Endodermal cell (in vitro differentiated cells): ENCODE results near the gene MYL12B. TPM values are rescaled to one million over a fixed set of nuclear protein-coding genes. Genes with fewer than 3 reads are reported as not detected.

ENCODE experiments used
- DNase-seq: peaks from one replicate; pipeline ENCODE4 v3.0.0-alpha.2; 2017
- H3K27ac ChIP-seq: 2 replicates; pipeline ENCODE4 v1.5.1; 2013; ENCODE audit warnings: mild to moderate bottlenecking, low read depth, low read length, moderate library complexity
- H3K27me3 ChIP-seq: 2 replicates; pipeline ENCODE4 v1.6.1; 2013; ENCODE audit warnings: mild to moderate bottlenecking, low read length, moderate library complexity; ENCODE audit not compliant: insufficient read depth, control insufficient read depth, poor library complexity, severe bottlenecking
- H3K36me3 ChIP-seq: 2 replicates; pipeline ENCODE4 v1.7.0; 2013; ENCODE audit warnings: mild to moderate bottlenecking, low read length, moderate library complexity; ENCODE audit not compliant: control insufficient read depth, insufficient read depth
- H3K4me1 ChIP-seq: one replicate; pipeline ENCODE4 v1.7.0; 2013; ENCODE audit warnings: low read length; ENCODE audit not compliant: control insufficient read depth, insufficient read depth
- H3K4me3 ChIP-seq: 2 replicates; pipeline ENCODE4 v1.5.1; 2013; ENCODE audit warnings: mild to moderate bottlenecking, low read length, moderate library complexity
- H3K9ac ChIP-seq: 2 replicates; pipeline ENCODE4 v1.6.1; 2013; ENCODE audit warnings: mild to moderate bottlenecking, low read length, moderate library complexity; ENCODE audit not compliant: poor library complexity, severe bottlenecking; ENCODE audit errors: extremely low read depth
- H3K9me3 ChIP-seq: 2 replicates; pipeline ENCODE4 v1.6.1; 2013; ENCODE audit warnings: mild to moderate bottlenecking, low read length, moderate library complexity; ENCODE audit not compliant: control insufficient read depth
- H3K27ac Mint-ChIP-seq: 2 replicates; pipeline ENCODE4 v1.8.0; 2020; ENCODE audit warnings: mixed read lengths
- H3K27me3 Mint-ChIP-seq: 2 replicates; pipeline ENCODE4 v1.8.0; 2021; ENCODE audit warnings: mild to moderate bottlenecking, mixed read lengths; ENCODE audit not compliant: insufficient read depth
- H3K36me3 Mint-ChIP-seq: 2 replicates; pipeline ENCODE4 v1.8.0; 2020; ENCODE audit warnings: low read depth, mixed read lengths
- H3K4me1 Mint-ChIP-seq: 2 replicates; pipeline ENCODE4 v1.8.0; 2020; ENCODE audit warnings: mixed read lengths
- H3K4me3 Mint-ChIP-seq: 2 replicates; pipeline ENCODE4 v1.8.0; 2020; ENCODE audit warnings: mild to moderate bottlenecking, moderate library complexity, mixed read lengths
- H3K9me3 Mint-ChIP-seq: 2 replicates; pipeline ENCODE4 v1.8.0; 2020; ENCODE audit warnings: mild to moderate bottlenecking, mixed read lengths
- CTCF ChIP-seq: fragments of 200-600 bp; sonication (generic); conservative IDR thresholded peaks from 2 replicates; pipeline ENCODE4 v1.5.0; 2021; ENCODE audit warnings: antibody characterized with exemption, mild to moderate bottlenecking
- WGBS, 2 experiments: methylation state at CpG; one replicate each; pipeline versions ENCODE4 v1.1.5 to v1.1.7; 2013; ENCODE audit warnings: missing lambda C conversion rate in 2 of 2, mixed read lengths in 1 of 2; ENCODE audit not compliant: insufficient coverage in 1 of 2, insufficient read length in 1 of 2; 5-methylcytosine and 5-hydroxymethylcytosine counted together
- total RNA-seq, 2 donors: library from RNA; stranded (reverse); fragmentation: NEBNext Ultra II Directional in 1 of 2; extraction: Animal tissue kit (Norgen Biotek cat#: 25700) in 1 of 2; gene quantifications; 2 replicates in 1 of 2; 3 replicates in 1 of 2; pipeline ENCODE4 v1.2.1, GENCODE V29; 2021

MYL12B gene
- total RNA-seq, 2 donors from 2014 or later: 190 to 198 TPM

GRCh38 chr18:3226048-3226447 lies 35.9 kb upstream of the MYL12B start:
- H3K27me3 Mint-ChIP-seq: no peaks in the 10 kb centered on the region
- H3K36me3 Mint-ChIP-seq: no peaks in the 10 kb centered on the region
- H3K27me3 ChIP-seq: no peaks in the 10 kb centered on the region
- 95 to 100% methylated on average over 4 to 6 of the region's 6 CpGs for WGBS, 2 experiments
- H3K4me1 Mint-ChIP-seq: peaks cover 6% of the 10 kb centered on the region
- H3K27ac Mint-ChIP-seq: no peak overlapping the region
- H3K4me3 Mint-ChIP-seq: no peak overlapping the region
- no peaks in the 10 kb centered on the region for H3K9me3 ChIP-seq
- no peak overlapping the region for H3K9ac ChIP-seq
- H3K36me3 ChIP-seq: no peaks in the 10 kb centered on the region
- no peaks in the 10 kb centered on the region for H3K4me1 ChIP-seq
- no peak overlapping the region for H3K27ac ChIP-seq
- no peak for DNase-seq
- no peaks in the 10 kb centered on the region for H3K9me3 Mint-ChIP-seq
- no peak for TF ChIP-seq CTCF
- no peak overlapping the region for H3K4me3 ChIP-seq

- Histone ChIP-seq H3K4me1 (no peaks in the 10 kb centered on the region), H3K9me3 (no peaks in the 10 kb centered on the region), H3K4me3 (no peak overlapping the region), H3K27me3 (no peaks in the 10 kb centered on the region), H3K36me3 (no peaks in the 10 kb centered on the region), H3K27ac (no peak overlapping the region), H3K9ac (no peak overlapping the region)
- Mint-ChIP-seq H3K9me3 (no peaks in the 10 kb centered on the region), H3K4me1 (peaks cover 8% of the 10 kb centered on the region), H3K4me3 (no peak overlapping the region), H3K36me3 (no peaks in the 10 kb centered on the region), H3K27ac (no peak overlapping the region), H3K27me3 (no peaks in the 10 kb centered on the region)
- no peak for TF ChIP-seq CTCF
- 86 to 87% methylated on average over 9 of the region's 9 CpGs for WGBS, 2 experiments
- DNase-seq: no peak
These were observed 31.3 kb upstream of the MYL12B start for GRCh38 chr18:3230401-3231334.

- no peak overlapping the region for H3K4me3 Mint-ChIP-seq
- no peak overlapping the region for H3K27ac Mint-ChIP-seq
- Histone ChIP-seq H3K9ac (no peak overlapping the region), H3K27ac (no peak overlapping the region), H3K9me3 (peaks cover 2% of the 10 kb centered on the region), H3K4me3 (no peak overlapping the region), H3K36me3 (no peaks in the 10 kb centered on the region), H3K4me1 (no peaks in the 10 kb centered on the region), H3K27me3 (no peaks in the 10 kb centered on the region)
- no peaks in the 10 kb centered on the region for H3K36me3 Mint-ChIP-seq
- DNase-seq: no peak
- H3K9me3 Mint-ChIP-seq: peaks cover 4% of the 10 kb centered on the region
- no peaks in the 10 kb centered on the region for H3K27me3 Mint-ChIP-seq
- TF ChIP-seq CTCF: no peak
- peaks cover 8% of the 10 kb centered on the region for H3K4me1 Mint-ChIP-seq
- WGBS, 2 experiments: 92 to 100% methylated on average over 1 of the region's 1 CpG
These were observed 28.9 kb upstream of the MYL12B start for GRCh38 chr18:3233004-3233403.
